NCI-H187 treated with DMSO at 0.1 percent for 48 hours (cell line): ENCODE measurements around the gene LYST.
"Not testable (repeated sequence)": the region's sequence is repeated elsewhere in the genome, so short reads cannot be mapped to it uniquely, and the experiment has no call there.

ENCODE experiments used
- DNase-seq: peaks from one replicate; lab custom pipeline; 2025; lab: John Stamatoyannopoulos, UW

LYST gene

DNA sequence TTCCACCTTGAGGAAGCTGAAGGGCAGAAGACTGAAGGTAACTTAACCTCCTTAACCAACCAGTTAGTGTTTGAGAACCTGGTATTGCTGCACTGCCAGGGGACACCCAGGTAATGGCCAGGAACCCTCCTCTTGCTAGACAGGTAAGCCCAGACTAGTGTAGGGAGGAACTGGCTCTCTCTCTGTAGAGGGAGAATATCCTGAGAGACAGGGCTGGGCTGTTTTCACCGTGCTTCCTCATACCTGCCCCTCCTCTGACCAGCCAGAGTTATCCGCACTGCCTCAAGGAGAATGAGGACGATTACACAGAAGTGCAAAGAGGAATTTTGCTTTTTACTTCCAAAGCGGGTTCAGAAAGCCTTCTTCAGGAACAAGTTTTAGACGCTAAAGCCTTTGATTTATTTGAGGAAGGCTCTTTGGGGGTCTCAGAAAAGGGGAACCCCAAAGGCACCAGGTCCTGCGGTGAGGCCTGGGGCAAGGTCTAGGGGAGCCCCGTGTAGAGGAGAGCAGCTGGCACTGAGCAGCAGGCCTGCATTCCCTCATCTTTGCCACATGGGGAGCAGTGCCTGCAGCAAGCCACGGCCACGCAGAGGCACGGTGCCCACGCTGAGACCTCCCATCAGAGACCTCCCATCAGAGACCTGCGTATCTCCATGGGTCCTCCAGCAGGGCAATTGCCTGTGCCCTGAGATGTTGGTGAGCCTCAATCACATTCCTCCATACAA, 230.6 kb downstream of the LYST start:
- no peak for DNase-seq

DNA sequence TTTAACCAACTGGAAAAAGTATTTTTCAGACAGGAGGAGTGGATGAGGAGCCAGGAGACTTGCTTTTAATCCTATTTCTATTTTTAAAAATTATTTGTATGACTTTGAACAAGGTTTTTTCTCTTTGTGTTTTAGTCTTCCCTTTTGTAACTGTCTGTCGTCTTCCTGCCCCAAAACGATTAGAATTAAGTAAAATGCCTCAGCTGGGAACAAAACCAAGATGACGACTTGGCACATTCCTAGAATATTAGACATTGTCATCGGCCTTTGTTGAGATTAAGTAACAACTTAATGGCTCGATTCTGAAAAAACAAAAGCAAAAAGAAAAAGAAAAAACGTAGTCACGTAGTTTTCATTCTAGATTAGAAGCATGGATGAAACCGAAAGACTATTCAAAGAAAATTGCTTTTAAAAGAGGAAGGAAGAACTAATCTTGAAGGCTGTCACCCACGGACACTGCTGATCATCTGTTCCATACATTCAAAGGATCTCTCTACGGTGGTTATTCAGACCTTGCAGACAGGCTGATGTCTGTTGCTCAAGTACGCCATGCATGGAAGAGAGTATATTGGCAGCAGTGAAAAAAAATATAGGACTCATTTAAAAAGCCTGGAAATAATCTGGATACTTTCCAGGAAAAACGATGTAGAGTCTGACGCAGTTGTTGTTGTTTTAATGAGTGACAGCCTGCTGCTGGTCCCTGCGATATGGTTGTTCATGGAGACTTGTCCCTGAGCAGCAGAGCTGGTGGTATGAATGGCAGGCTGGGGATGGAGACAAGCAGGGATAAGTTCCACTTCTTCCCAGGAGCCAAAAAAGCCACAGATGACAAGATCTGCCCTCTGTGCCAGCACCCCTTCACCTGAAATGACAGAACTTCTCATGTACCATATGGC, 234.0 kb downstream of the LYST start:
- DNase-seq: no peak

DNA sequence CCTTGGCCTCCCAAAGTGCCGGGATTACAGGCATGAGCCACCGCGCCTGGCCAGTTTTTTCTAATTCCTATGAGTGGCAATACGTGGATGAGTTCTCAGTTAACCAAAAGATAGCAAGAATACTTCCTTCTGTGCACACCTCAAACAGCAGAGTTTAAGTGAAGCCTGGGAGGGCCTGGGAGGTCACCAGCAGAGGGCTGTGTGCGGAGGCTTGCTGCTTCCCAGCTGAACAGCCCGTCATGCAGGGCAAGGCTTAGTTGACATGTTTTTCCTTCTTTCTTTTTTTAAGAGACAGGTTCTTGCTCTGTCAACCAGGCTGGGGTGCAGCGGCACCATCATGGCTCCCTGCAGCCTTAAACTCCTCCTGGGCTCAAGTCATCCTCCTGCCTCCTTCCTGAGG, 234.9 kb downstream of the LYST start:
- DNase-seq: no peak

DNA sequence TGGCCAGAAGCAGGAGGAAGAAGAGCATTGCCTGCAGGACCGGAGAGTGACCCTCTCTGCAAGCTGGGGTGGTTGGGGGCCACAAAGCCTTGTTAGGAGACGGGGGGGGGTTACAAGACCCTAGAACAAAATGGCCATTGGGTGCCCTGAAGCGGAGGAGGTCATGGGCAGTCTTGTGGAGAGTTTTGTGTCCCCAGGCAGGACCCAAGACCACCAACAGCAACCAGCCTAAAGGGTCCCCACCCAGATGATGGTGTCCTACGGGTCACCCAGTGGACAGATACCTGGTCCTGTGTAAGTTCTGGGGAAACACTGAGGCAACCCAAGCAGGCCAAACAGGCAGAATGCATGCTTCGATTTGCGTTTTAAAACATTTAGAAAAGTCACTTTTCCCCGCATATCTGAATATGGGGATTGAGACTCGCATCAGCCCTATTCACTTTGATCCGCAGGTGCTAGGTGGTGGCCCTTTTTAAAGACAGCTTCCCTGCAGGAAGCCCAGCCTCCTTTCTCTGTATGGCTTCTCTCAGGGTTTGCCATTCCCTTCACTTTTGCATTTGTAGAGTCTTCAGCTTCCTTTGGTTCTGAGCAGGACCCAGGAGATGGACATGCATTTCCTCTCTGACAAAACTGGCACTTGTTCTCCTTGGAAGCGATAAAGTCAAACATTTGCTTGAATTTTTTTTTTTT, 238.2 kb downstream of the LYST start:
- DNase-seq: no peak

DNA sequence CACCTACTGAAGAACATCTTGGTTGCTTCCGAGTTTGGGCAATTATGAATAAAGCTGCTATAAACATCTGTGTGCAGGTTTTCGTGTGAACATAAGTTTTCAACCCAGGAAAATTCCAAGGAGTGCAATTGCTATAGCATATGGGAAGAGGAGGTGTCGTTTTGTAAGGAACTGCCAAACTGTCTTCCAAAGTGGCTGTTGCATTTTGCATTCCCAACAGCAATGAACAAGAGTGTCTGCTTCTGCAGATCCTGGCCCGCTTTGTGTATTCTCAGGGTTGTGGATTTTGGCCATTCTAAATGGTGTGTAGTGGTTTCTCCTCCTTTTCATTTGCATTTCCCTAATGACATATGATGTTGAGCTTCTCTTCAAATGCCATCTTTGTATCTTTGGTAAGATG, 240.9 kb downstream of the LYST start:
- DNase-seq: no peak

DNA sequence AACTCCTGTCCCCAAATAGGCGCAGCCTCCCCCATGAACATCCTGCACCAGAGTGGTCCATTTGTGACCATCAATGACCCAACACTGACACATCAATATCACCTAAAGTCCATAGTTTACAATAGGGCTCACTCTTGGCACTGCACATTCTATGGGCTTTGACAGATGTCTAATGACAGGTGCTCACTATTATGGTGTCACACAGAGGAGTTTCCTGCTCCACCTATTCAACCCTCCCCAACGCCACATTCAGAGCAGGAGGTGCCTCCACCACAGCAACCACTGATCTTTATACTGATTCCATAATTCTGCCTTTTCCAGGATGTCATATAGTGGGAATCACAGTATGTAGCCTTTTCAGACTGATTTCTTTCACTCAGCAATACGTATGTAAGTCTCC, 241.4 kb downstream of the LYST start:
- DNase-seq: no peak

DNA sequence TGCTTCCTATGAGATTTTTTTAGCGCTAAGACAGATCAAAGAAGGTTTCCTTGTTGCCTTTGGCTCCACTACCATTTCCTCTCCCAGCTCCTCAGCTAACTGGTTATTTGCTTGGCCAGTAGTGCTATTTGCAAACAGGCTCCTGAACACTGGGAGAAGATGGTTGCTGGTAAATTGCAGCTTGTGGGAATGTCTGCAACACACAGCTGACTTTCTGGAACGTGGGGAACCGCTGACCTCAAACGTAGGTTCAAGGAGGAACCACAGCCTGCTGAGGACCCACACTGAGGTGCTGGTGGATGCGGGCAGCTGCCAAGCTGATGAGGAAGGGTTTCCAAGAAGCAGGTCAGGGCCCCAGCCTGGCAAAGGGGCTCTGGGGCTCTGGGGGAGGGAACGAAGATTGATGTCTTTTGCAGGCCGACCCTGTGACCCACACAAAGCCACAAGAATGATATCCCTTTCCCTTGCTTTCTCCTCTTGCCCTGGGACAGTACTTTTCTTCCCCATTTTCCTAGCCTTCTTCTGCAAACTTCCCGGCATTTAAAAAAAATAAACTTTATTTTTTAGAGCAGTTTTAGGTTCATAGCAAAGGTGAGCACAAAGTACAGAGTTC, 241.9 kb downstream of the LYST start:
- no peak for DNase-seq

DNA sequence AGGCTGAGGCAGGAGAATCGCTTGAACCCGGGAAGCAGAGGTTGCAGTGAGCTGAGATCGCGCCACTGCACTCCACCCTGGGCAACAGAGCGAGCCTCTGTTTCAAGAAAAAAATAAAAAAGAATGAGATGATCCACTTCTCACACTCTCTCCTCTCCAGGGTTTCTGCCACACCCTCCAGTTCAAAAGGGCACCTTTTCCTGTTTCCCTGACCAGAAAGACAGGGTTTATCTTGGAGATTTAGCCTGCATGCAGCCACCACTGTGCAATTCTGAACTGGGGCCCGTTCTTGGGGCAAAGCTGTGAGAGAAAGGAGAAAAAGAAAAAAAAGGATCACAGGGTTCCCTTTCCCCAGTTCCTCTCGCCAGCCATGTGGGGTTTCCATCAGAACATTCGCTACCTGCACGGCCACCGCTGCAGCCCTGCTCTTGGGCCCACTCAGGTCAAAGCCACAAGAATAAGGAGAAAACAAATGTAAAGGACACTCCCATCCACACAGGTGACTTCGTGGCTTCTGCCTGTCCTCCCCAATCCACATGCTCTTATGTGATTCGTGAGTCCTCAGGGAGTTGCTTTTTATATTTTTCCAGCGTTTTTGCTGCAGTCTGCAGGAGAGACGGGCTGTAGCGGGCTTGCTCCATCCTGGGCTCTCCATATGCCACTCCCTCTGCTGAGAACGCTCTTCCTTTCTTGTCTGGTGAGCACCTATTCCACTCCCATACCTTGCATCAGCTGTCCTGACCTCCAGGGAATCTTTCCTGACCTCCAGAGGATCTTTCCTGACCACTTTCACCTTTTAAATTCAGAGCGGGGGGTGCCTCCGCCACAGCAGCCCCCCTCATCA, 243.5 kb downstream of the LYST start:
- DNase-seq: no peak

DNA sequence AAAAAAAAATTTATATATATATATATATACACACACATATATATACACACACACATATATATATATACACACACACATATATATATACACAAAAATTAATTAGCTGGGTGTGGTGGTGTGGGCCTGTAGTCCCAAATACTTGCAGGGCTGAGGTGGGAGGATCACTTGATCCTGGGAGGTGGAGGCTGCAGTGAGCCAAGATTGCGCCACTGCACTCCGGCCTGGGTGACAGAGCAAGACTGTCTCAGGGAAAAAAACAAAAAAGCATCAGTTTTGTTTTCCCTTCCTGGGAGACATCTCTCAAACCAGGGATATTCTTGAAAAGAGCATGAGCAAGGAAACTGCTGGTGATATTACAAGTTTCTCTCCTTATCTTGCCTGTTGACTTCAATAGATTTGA, 247.6 kb downstream of the LYST start:
- not testable (repeated sequence) for DNase-seq

DNA sequence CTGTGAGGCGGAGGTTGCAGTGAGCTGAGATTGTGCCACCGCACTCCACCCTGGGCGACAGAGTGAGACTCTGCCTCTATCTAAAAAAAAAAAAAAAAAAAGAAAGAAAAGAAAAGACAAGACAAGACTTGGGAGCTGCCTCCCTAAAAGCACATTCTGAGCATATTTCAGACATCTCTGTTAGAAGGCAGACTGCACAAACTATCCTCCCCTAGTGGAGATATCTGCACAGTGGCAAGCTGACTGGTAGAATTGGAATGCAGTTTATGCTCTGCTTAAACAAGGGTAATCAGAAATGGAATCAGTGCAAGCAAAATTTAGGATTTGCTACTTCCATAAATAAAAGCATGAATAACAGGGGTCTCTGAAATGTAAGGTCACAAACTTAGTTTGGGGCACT, 248.9 kb downstream of the LYST start:
- DNase-seq: no peak

DNA sequence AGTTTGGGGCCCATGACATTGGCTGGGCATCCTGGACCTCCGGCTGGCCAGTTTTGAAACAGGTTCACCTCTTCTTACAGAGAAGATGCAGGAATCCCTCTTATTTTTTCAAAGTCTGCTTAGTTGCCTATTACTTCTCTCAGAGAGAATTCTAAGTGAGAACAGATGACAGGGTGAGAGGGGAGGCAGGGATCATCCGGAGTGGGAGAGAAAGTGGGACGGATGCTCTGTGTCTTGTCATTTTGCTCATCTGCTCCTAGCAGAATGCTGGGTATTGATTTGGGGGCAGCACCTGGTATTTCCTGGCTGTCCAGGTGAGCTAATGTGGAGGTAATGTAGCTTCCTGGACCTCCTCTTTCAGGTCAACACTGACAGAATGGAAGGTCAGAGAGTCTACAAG, 249.6 kb downstream of the LYST start:
- no peak for DNase-seq

DNA sequence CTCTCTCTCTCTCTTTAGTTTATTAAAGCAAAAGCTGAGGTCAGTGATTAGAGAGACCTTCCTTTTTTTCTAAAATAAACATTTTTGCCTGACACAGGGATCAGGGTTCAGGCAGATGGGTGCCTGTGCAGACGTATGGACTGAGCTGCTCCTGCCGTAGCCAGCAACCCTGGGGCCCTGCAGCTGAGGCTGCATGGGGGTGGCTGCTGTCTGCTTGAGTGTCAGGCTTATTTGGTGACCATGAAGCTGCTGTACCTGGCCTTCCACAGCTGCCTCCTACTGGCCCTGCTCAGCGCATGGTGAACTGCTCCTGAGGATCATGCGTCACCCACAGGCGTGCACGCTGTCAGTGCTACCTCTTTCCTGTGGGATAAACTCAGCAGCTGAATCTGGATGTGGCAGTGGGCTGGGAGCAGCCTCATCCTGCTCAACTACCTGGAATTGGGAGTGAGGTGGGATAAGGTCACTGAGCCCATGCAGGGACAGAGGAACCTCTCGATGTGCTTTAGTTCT, 252.2 kb downstream of the LYST start:
- no peak for DNase-seq

DNA sequence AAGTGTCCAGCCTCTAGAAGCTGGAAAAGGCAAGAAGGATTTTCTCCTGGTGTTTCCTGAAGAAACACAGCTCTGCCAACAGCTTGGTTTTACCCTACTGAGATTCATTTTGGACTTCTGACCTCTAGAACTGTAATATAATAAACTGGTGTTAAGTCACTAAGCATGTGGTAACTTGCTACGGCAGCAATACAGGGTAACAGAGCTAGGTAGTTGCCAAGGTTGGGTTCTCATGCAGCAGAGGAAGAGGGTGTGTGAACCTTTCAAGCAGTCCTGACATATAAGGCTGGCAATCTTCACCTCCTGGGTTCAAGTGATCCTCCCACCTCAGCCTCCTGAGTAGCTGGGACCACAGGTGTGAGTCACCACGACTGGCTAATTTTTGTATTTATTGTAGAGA, 253.1 kb downstream of the LYST start:
- DNase-seq: no peak

DNA sequence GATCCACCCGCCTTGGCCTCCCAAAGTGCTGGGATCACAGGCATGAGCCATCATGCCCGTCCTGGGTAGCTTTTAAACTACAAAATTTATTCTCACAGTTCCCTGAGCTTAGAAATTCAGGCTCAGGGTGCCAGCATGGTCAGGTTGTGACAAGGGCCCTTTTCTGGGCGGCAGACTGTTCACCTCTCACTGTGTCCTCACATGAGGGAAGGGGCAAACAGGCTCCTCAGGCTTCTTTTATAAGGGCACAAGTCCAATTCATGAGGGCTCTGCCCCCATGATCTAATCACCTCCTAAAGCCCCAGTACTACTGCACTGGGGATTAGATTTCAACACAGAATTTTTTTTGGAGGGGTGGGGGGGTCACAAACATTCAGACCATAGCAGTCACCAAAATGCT, 253.9 kb downstream of the LYST start:
- no peak for DNase-seq
